ENCODE measurements around the gene TNIK.
A peak's percentile ranks its signal among the peaks of the same experiment; 100 is the strongest.

Gene TNIK

GRCh38 chr3:171465763-171466162, 5.6 kb upstream of the TNIK start:
- H2BK15ac ChIP-seq (ENCODE audit: low read depth, poor library complexity, severe bottlenecking), result no peak overlapping the region
- no peak overlapping the region for H2AK5ac ChIP-seq (ENCODE audit: low read length, severe bottlenecking)
- H3K4me2 ChIP-seq (ENCODE audit: low read length, poor library complexity, severe bottlenecking), result no peak overlapping the region
- no peak for DNase-seq
- no peak overlapping the region for H2BK120ac ChIP-seq (ENCODE audit: low read depth, low read length)
- H4K91ac ChIP-seq (ENCODE audit: low read length), result no peak overlapping the region
- no peak overlapping the region for H2BK5ac ChIP-seq (ENCODE audit: low read depth, low read length, poor library complexity, severe bottlenecking)
- no peak overlapping the region for H3K14ac ChIP-seq (ENCODE audit: low read length in 2 of 2)
- no peaks in the 10 kb centered on the region for H3K27me3 ChIP-seq (ENCODE audit: control insufficient read depth in 1 of 2, insufficient read depth in 1 of 2, low read length in 2 of 2)
- H3K9ac ChIP-seq (ENCODE audit: low read length), result no peak overlapping the region
- H3K23ac ChIP-seq (ENCODE audit: low read length in 2 of 2), result no peak overlapping the region
- H2AFZ ChIP-seq (ENCODE audit: low read depth, low read length), result no peak overlapping the region
- no peak overlapping the region for H3K4ac ChIP-seq (ENCODE audit: low read depth in 1 of 2, low read length in 2 of 2)
- no peak overlapping the region for H3K4me3 ChIP-seq (ENCODE audit: insufficient read depth in 1 of 2, low read depth in 1 of 2, low read length in 2 of 2)
- no peak overlapping the region for H3K27ac ChIP-seq (ENCODE audit: low read length, poor library complexity, severe bottlenecking)
- H3K18ac ChIP-seq (ENCODE audit: low read depth in 1 of 2, low read length in 2 of 2), result no peak overlapping the region
- H3K79me1 ChIP-seq (replicated peaks; ENCODE audit: low read length, poor library complexity, severe bottlenecking), result peaks cover 2% of the 10 kb centered on the region
- no peaks in the 10 kb centered on the region for H3K36me3 ChIP-seq (ENCODE audit: control insufficient read depth in 1 of 2, insufficient read depth in 2 of 2, low read depth in 1 of 2, low read length in 2 of 2)
- no peak overlapping the region for H4K8ac ChIP-seq (ENCODE audit: low read length)
- no peaks in the 10 kb centered on the region for H3K9me3 ChIP-seq (ENCODE audit: control insufficient read depth, low read length)
- WGBS, result 86% methylated on average over 2 of the region's 3 CpGs
- no peaks in the 10 kb centered on the region for H3K4me1 ChIP-seq (ENCODE audit: control insufficient read depth, insufficient read depth, low read depth, low read length)
- no peak overlapping the region for H2BK12ac ChIP-seq (ENCODE audit: low read length in 2 of 2)

GRCh38 chr3:171464462-171464861, 4.3 kb upstream of the TNIK start:
- H2BK120ac ChIP-seq (ENCODE audit: low read depth, low read length), result no peak overlapping the region
- H3K27me3 ChIP-seq (ENCODE audit: control insufficient read depth in 1 of 2, insufficient read depth in 1 of 2, low read length in 2 of 2), result no peaks in the 10 kb centered on the region
- H4K91ac ChIP-seq (ENCODE audit: low read length), result no peak overlapping the region
- H3K23ac ChIP-seq (ENCODE audit: low read length in 2 of 2), result no peak overlapping the region
- no peak overlapping the region for H2BK5ac ChIP-seq (ENCODE audit: low read depth, low read length, poor library complexity, severe bottlenecking)
- no peak overlapping the region for H3K4ac ChIP-seq (ENCODE audit: low read depth in 1 of 2, low read length in 2 of 2)
- DNase-seq, result no peak
- H3K79me1 ChIP-seq (replicated peaks; ENCODE audit: low read length, poor library complexity, severe bottlenecking), result peaks cover 2% of the 10 kb centered on the region
- WGBS, result 100% methylated on average over 1 of the region's 3 CpGs
- H3K4me2 ChIP-seq (ENCODE audit: low read length, poor library complexity, severe bottlenecking), result no peak overlapping the region
- no peak overlapping the region for H3K27ac ChIP-seq (ENCODE audit: low read length, poor library complexity, severe bottlenecking)
- no peaks in the 10 kb centered on the region for H3K9me3 ChIP-seq (ENCODE audit: control insufficient read depth, low read length)
- H2AFZ ChIP-seq (ENCODE audit: low read depth, low read length), result no peak overlapping the region
- no peak overlapping the region for H3K18ac ChIP-seq (ENCODE audit: low read depth in 1 of 2, low read length in 2 of 2)
- no peak overlapping the region for H3K4me3 ChIP-seq (ENCODE audit: insufficient read depth in 1 of 2, low read depth in 1 of 2, low read length in 2 of 2)
- no peak overlapping the region for H2AK5ac ChIP-seq (ENCODE audit: low read length, severe bottlenecking)
- H3K36me3 ChIP-seq (ENCODE audit: control insufficient read depth in 1 of 2, insufficient read depth in 2 of 2, low read depth in 1 of 2, low read length in 2 of 2), result no peaks in the 10 kb centered on the region
- H2BK15ac ChIP-seq (ENCODE audit: low read depth, poor library complexity, severe bottlenecking), result no peak overlapping the region
- no peak overlapping the region for H3K9ac ChIP-seq (ENCODE audit: low read length)
- H3K14ac ChIP-seq (ENCODE audit: low read length in 2 of 2), result no peak overlapping the region
- H3K4me1 ChIP-seq (ENCODE audit: control insufficient read depth, insufficient read depth, low read depth, low read length), result no peaks in the 10 kb centered on the region
- no peak overlapping the region for H2BK12ac ChIP-seq (ENCODE audit: low read length in 2 of 2)
- no peak overlapping the region for H4K8ac ChIP-seq (ENCODE audit: low read length)

GRCh38 chr3:171462224-171462623, 2.0 kb upstream of the TNIK start:
- H3K9ac ChIP-seq (ENCODE audit: low read length), result no peak overlapping the region
- no peak overlapping the region for H3K14ac ChIP-seq (ENCODE audit: low read length in 2 of 2)
- peaks cover 0 to 7% of the 10 kb centered on the region in 2 experiments for H3K27me3 ChIP-seq (ENCODE audit: control insufficient read depth in 1 of 2, insufficient read depth in 1 of 2, low read length in 2 of 2)
- no peak overlapping the region for H2AFZ ChIP-seq (ENCODE audit: low read depth, low read length)
- no peak overlapping the region for H2BK12ac ChIP-seq (ENCODE audit: low read length in 2 of 2)
- H3K4me2 ChIP-seq (ENCODE audit: low read length, poor library complexity, severe bottlenecking), result no peak overlapping the region
- no peak overlapping the region for H4K91ac ChIP-seq (ENCODE audit: low read length)
- H2BK120ac ChIP-seq (ENCODE audit: low read depth, low read length), result no peak overlapping the region
- no peaks in the 10 kb centered on the region for H3K9me3 ChIP-seq (ENCODE audit: control insufficient read depth, low read length)
- H2BK15ac ChIP-seq (ENCODE audit: low read depth, poor library complexity, severe bottlenecking), result no peak overlapping the region
- no peak overlapping the region for H3K18ac ChIP-seq (ENCODE audit: low read depth in 1 of 2, low read length in 2 of 2)
- 48% methylated on average over 1 of the region's 1 CpG for WGBS
- peaks cover 7% of the 10 kb centered on the region for H3K4me1 ChIP-seq (ENCODE audit: control insufficient read depth, insufficient read depth, low read depth, low read length)
- no peak overlapping the region for H3K4ac ChIP-seq (ENCODE audit: low read depth in 1 of 2, low read length in 2 of 2)
- no peak overlapping the region for H3K27ac ChIP-seq (ENCODE audit: low read length, poor library complexity, severe bottlenecking)
- no peak overlapping the region for H3K4me3 ChIP-seq (ENCODE audit: insufficient read depth in 1 of 2, low read depth in 1 of 2, low read length in 2 of 2)
- H3K79me1 ChIP-seq (replicated peaks; ENCODE audit: low read length, poor library complexity, severe bottlenecking), result peaks cover 10% of the 10 kb centered on the region
- no peak overlapping the region for H2AK5ac ChIP-seq (ENCODE audit: low read length, severe bottlenecking)
- no peaks in the 10 kb centered on the region for H3K36me3 ChIP-seq (ENCODE audit: control insufficient read depth in 1 of 2, insufficient read depth in 2 of 2, low read depth in 1 of 2, low read length in 2 of 2)
- no peak overlapping the region for H2BK5ac ChIP-seq (ENCODE audit: low read depth, low read length, poor library complexity, severe bottlenecking)
- H4K8ac ChIP-seq (ENCODE audit: low read length), result no peak overlapping the region
- H3K23ac ChIP-seq (ENCODE audit: low read length in 2 of 2), result no peak overlapping the region
- no peak for DNase-seq

GRCh38 chr3:171461525-171461917, 1.3 kb upstream of the TNIK start:
- Histone ChIP-seq H3K9me3 (ENCODE audit: control insufficient read depth, low read length) (no peaks in the 10 kb centered on the region), H3K14ac (ENCODE audit: low read length in 2 of 2) (no peak overlapping the region), H3K36me3 (ENCODE audit: control insufficient read depth in 1 of 2, insufficient read depth in 2 of 2, low read depth in 1 of 2, low read length in 2 of 2) (no peaks in the 10 kb centered on the region), H2BK120ac (ENCODE audit: low read depth, low read length) (no peak overlapping the region), H3K79me1 (replicated peaks; ENCODE audit: low read length, poor library complexity, severe bottlenecking) (peaks cover 11% of the 10 kb centered on the region), H3K4ac (ENCODE audit: low read depth in 1 of 2, low read length in 2 of 2) (no peak overlapping the region), H3K4me1 (ENCODE audit: control insufficient read depth, insufficient read depth, low read depth, low read length) (peaks cover 8% of the 10 kb centered on the region), H4K8ac (ENCODE audit: low read length) (no peak overlapping the region), H4K91ac (ENCODE audit: low read length) (no peak overlapping the region), H3K23ac (ENCODE audit: low read length in 2 of 2) (no peak overlapping the region), H3K18ac (ENCODE audit: low read depth in 1 of 2, low read length in 2 of 2) (no peak overlapping the region), H2BK5ac (ENCODE audit: low read depth, low read length, poor library complexity, severe bottlenecking) (no peak overlapping the region), H2AFZ (ENCODE audit: low read depth, low read length) (no peak overlapping the region), H2AK5ac (ENCODE audit: low read length, severe bottlenecking) (no peak overlapping the region), H3K4me2 (ENCODE audit: low read length, poor library complexity, severe bottlenecking) (peak overlapping the region; percentile 64), H2BK15ac (ENCODE audit: low read depth, poor library complexity, severe bottlenecking) (no peak overlapping the region), H3K27me3 (ENCODE audit: control insufficient read depth in 1 of 2, insufficient read depth in 1 of 2, low read length in 2 of 2) (peaks cover 0 to 7% of the 10 kb centered on the region in 2 experiments), H3K9ac (ENCODE audit: low read length) (peak overlapping the region; percentile 76), H2BK12ac (ENCODE audit: low read length in 2 of 2) (no peak overlapping the region), H3K4me3 (ENCODE audit: insufficient read depth in 1 of 2, low read depth in 1 of 2, low read length in 2 of 2) (peak overlapping the region in 1 of 2 experiments; percentile 84), H3K27ac (ENCODE audit: low read length, poor library complexity, severe bottlenecking) (no peak overlapping the region)
- DNase-seq, result no peak
- 100% methylated on average over 1 of the region's 2 CpGs for WGBS
